Muscle of leg (tissue), 11 donors: ENCODE results near the gene LCE7A. TPM values are rescaled to one million over a fixed set of nuclear protein-coding genes. Genes with fewer than 3 reads are reported as not detected.

ENCODE experiments used
- DNase-seq: peaks from one replicate; pipeline ENCODE4 v3.0.0; 2013
- H3K27ac ChIP-seq: one replicate; pipeline ENCODE4 v1.5.1; 2013; ENCODE audit warnings: mild to moderate bottlenecking, low read length, control low read depth
- H3K27me3 ChIP-seq: one replicate; pipeline ENCODE4 v1.6.1; 2013; ENCODE audit warnings: low read length; ENCODE audit not compliant: control insufficient read depth, insufficient read depth
- H3K36me3 ChIP-seq: one replicate; pipeline ENCODE4 v1.6.1; 2013; ENCODE audit warnings: low read length; ENCODE audit not compliant: control insufficient read depth, insufficient read depth
- H3K4me1 ChIP-seq: one replicate; pipeline ENCODE4 v1.6.1; 2013; ENCODE audit warnings: low read length; ENCODE audit not compliant: control insufficient read depth, insufficient read depth
- H3K4me3 ChIP-seq: one replicate; pipeline ENCODE4 v1.5.1; 2013; ENCODE audit warnings: low read length, control low read depth
- H3K9me3 ChIP-seq: replicated peaks from 2 replicates; pipeline ENCODE4 v1.6.1; 2013; ENCODE audit warnings: low read depth, low read length; ENCODE audit not compliant: control insufficient read depth
- WGBS: methylation state at CpG from one replicate; pipeline ENCODE4 v1.1.5; 2013; ENCODE audit warnings: missing lambda C conversion rate; ENCODE audit not compliant: insufficient coverage; 5-methylcytosine and 5-hydroxymethylcytosine counted together
- polyA plus RNA-seq, 8 donors: library from polyadenylated mRNA; unstranded; fragments of 120-200 nt; gene quantifications; one replicate each; pipeline versions ENCODE4 v1.2.1 to v1.2.3, GENCODE V29; 2013; ENCODE audit warnings: inconsistent platforms in 1 of 8, low replicate concordance in 1 of 8; ENCODE audit not compliant: insufficient read length in 8 of 8, insufficient read depth in 1 of 8
- total RNA-seq: library from RNA; stranded (reverse); fragments of 120-200 nt; gene quantifications from one replicate; pipeline ENCODE4 v1.2.4, GENCODE V29; 2013

LCE7A gene
- total and polyA plus RNA-seq, 9 donors, result not detected

- no peak within 1 kb of the TSS for H3K4me3 ChIP-seq
- no peaks in the 10 kb centered on the region for H3K27me3 ChIP-seq
- H3K27ac ChIP-seq, result no peak within 1 kb of the TSS
- DNase-seq, result no peak
- WGBS, result 0% methylated on average over 1 of the region's 1 CpG
- H3K36me3 ChIP-seq, result no peaks in the 10 kb centered on the region
- no peaks in the 10 kb centered on the region for H3K9me3 ChIP-seq
- no peaks in the 10 kb centered on the region for H3K4me1 ChIP-seq
These were observed 18.2 kb downstream of the LCE7A start, which contains the start of gene SMCP for GRCh38 chr1:152878042-152878441. SMCP (plus strand) TSS chr1:152878322; CDS start chr1:152884423, 6,101 bp downstream.

- H3K4me1 ChIP-seq, result no peaks in the 10 kb centered on the region
- no peak overlapping the region for H3K4me3 ChIP-seq
- H3K9me3 ChIP-seq, result no peaks in the 10 kb centered on the region
- no peak overlapping the region for H3K27ac ChIP-seq
- no peaks in the 10 kb centered on the region for H3K36me3 ChIP-seq
- no peaks in the 10 kb centered on the region for H3K27me3 ChIP-seq
- no peak for DNase-seq
These were observed 19.9 kb downstream of the LCE7A start for GRCh38 chr1:152879559-152880198.

GRCh38 chr1:152880316-152880715 lies 20.5 kb downstream of the LCE7A start:
- 97% methylated on average over 3 of the region's 4 CpGs for WGBS
- no peak for DNase-seq
- no peak overlapping the region for H3K27ac ChIP-seq

GRCh38 chr1:152880907-152881306 lies 21.1 kb downstream of the LCE7A start:
- DNase-seq, result no peak
- Histone ChIP-seq H3K27ac (no peak overlapping the region), H3K4me3 (no peak overlapping the region), H3K9me3 (no peaks in the 10 kb centered on the region), H3K4me1 (no peaks in the 10 kb centered on the region), H3K27me3 (no peaks in the 10 kb centered on the region), H3K36me3 (no peaks in the 10 kb centered on the region)
- WGBS, result 74% methylated on average over 4 of the region's 5 CpGs

More at GRCh38 chr1:152880316-152880715, 20.5 kb downstream of the LCE7A start:
- H3K4me3 ChIP-seq, result no peak overlapping the region
- no peaks in the 10 kb centered on the region for H3K4me1 ChIP-seq
- H3K36me3 ChIP-seq, result no peaks in the 10 kb centered on the region
- no peaks in the 10 kb centered on the region for H3K27me3 ChIP-seq
- H3K9me3 ChIP-seq, result no peaks in the 10 kb centered on the region

- no peak for DNase-seq
- no peaks in the 10 kb centered on the region for H3K4me1 ChIP-seq
- H3K27ac ChIP-seq, result no peak overlapping the region
- no peaks in the 10 kb centered on the region for H3K36me3 ChIP-seq
- H3K9me3 ChIP-seq, result no peaks in the 10 kb centered on the region
- H3K27me3 ChIP-seq, result no peaks in the 10 kb centered on the region
- no peak overlapping the region for H3K4me3 ChIP-seq
These were observed 24.3 kb downstream of the LCE7A start for GRCh38 chr1:152884085-152884484.

- WGBS, result no CpG with 5 or more reads among the region's 1 CpG
- Histone ChIP-seq H3K4me3 (no peak overlapping the region), H3K9me3 (no peaks in the 10 kb centered on the region), H3K27me3 (no peaks in the 10 kb centered on the region), H3K36me3 (no peaks in the 10 kb centered on the region), H3K4me1 (no peaks in the 10 kb centered on the region), H3K27ac (no peak overlapping the region)
- no peak for DNase-seq
These were observed 24.7 kb downstream of the LCE7A start for GRCh38 chr1:152884506-152884905.

GRCh38 chr1:152884966-152885624 lies 25.3 kb downstream of the LCE7A start:
- no peaks in the 10 kb centered on the region for H3K9me3 ChIP-seq
- H3K36me3 ChIP-seq, result no peaks in the 10 kb centered on the region
- no peak overlapping the region for H3K4me3 ChIP-seq
- no peaks in the 10 kb centered on the region for H3K4me1 ChIP-seq
- no peak overlapping the region for H3K27ac ChIP-seq
- no peaks in the 10 kb centered on the region for H3K27me3 ChIP-seq
- DNase-seq, result no peak
- WGBS, result 88% methylated on average over 1 of the region's 4 CpGs

- no peaks in the 10 kb centered on the region for H3K4me1 ChIP-seq
- WGBS, result no CpG with 5 or more reads among the region's 3 CpGs
- peak; percentile 18 for DNase-seq
These were observed 26.3 kb downstream of the LCE7A start for GRCh38 chr1:152886085-152886484.

GRCh38 chr1:152886758-152887409 lies 27.1 kb downstream of the LCE7A start:
- H3K27ac ChIP-seq, result no peak overlapping the region
- DNase-seq, result no peak
- H3K36me3 ChIP-seq, result no peaks in the 10 kb centered on the region
- WGBS, result 80% methylated on average over 5 of the region's 8 CpGs
- no peak overlapping the region for H3K4me3 ChIP-seq
- no peaks in the 10 kb centered on the region for H3K27me3 ChIP-seq
- H3K4me1 ChIP-seq, result no peaks in the 10 kb centered on the region
- no peaks in the 10 kb centered on the region for H3K9me3 ChIP-seq

More at GRCh38 chr1:152886085-152886484, 26.3 kb downstream of the LCE7A start:
- Histone ChIP-seq H3K9me3 (no peaks in the 10 kb centered on the region), H3K4me3 (no peak overlapping the region), H3K27me3 (no peaks in the 10 kb centered on the region), H3K36me3 (no peaks in the 10 kb centered on the region), H3K27ac (no peak overlapping the region)

GRCh38 chr1:152888126-152888525 lies 28.3 kb downstream of the LCE7A start:
- DNase-seq, result no peak
- Histone ChIP-seq H3K27ac (no peak overlapping the region), H3K36me3 (no peaks in the 10 kb centered on the region), H3K9me3 (no peaks in the 10 kb centered on the region), H3K4me3 (no peak overlapping the region), H3K27me3 (no peaks in the 10 kb centered on the region), H3K4me1 (no peaks in the 10 kb centered on the region)
- no CpG with 5 or more reads among the region's 1 CpG for WGBS
